ENCODE data around the gene NEMF. TPM values are rescaled to one million over a fixed set of nuclear protein-coding genes. Genes with fewer than 3 reads are reported as not detected.

The NEMF gene
- total and polyA plus RNA-seq, 2 donors (not counting 1 experiment from before 2014, with no cell fraction given) = 26.7 to 127 TPM

DNA sequence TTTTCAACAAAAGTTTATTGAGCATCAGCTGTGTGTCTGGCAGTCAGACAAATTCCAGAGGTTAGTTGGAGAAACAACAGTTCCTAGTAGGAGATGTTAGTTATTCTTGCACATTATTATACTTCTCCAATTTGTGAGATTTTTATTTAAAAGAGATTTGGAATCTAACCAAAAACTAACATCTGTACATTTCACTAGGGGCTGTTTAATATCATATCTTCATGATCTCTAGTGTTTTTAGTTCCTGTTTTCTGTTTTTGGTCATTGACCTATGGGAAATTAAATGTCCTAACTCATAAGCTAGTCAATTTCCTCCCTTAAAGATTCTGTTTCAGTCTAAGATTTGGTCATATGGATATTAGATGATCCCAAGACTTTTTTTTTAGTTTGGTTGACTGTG is 118.8 kb downstream of the NEMF start:
- Histone ChIP-seq H3K27ac (ENCODE audit: low read length in 2 of 2) (no peak overlapping the region), H3K36me3 (replicated peaks in 1 of 2; ENCODE audit: control extremely low read depth in 1 of 2, control insufficient read depth in 1 of 2, extremely low read depth in 1 of 2, insufficient read depth in 2 of 2, low read length in 1 of 2) (no peaks in the 10 kb centered on the region), H3K4me1 (ENCODE audit: control insufficient read depth in 2 of 2, insufficient read depth in 2 of 2, low read length in 2 of 2) (no peaks in the 10 kb centered on the region), H3K27me3 (replicated peaks in 1 of 4; ENCODE audit: control extremely low read depth in 1 of 4, control insufficient read depth in 3 of 4, insufficient read depth in 4 of 4, low read length in 3 of 4) (no peaks in the 10 kb centered on the region), H3K79me2 (ENCODE audit: control insufficient read depth, insufficient read depth, low read length) (no peaks in the 10 kb centered on the region), H2AFZ (ENCODE audit: insufficient read depth, low read depth, low read length, poor library complexity, severe bottlenecking) (no peak overlapping the region), H4K20me1 (ENCODE audit: control insufficient read depth, insufficient read depth, low read length, poor library complexity, severe bottlenecking) (no peaks in the 10 kb centered on the region), H3K4me2 (replicated peaks; ENCODE audit: low read depth, low read length, poor library complexity, severe bottlenecking) (no peak overlapping the region), H3K9ac (ENCODE audit: low read length) (no peak overlapping the region), H3K4me3 (ENCODE audit: control extremely low read depth in 1 of 5, extremely low read depth in 1 of 5, insufficient read depth in 1 of 5, low read depth in 2 of 5, low read length in 4 of 5) (no peak overlapping the region), H3K9me3 (ENCODE audit: control extremely low read depth in 1 of 3, control insufficient read depth in 2 of 3, insufficient read depth in 1 of 3, low read length in 2 of 3) (no peaks in the 10 kb centered on the region)
- DNase-seq (no peak), ATAC-seq (ENCODE audit: low read depth) (no peak)
- H3K27me3 Mint-ChIP-seq = no peaks in the 10 kb centered on the region
- no peak for TF ChIP-seq EZH2 (IDR thresholded peaks at IDR 0.05; ENCODE audit: borderline replicate concordance, insufficient read depth, low read depth, low read length, poor library complexity, severe bottlenecking)
- TF ChIP-seq CTCF (IDR thresholded peaks at IDR 0.05) = no peak
- H3K27ac Mint-ChIP-seq = no peak overlapping the region
- no peaks in the 10 kb centered on the region for H3K9me3 Mint-ChIP-seq (ENCODE audit: insufficient read depth)
- POLR2A ChIA-PET = no interaction called here
- CTCF ChIA-PET = no interaction called here
- no peak overlapping the region for H3K4me3 Mint-ChIP-seq
- intact Hi-C loops (cut with micrococcal nuclease) = no loop called here
- H3K4me1 Mint-ChIP-seq = no peaks in the 10 kb centered on the region

- Histone ChIP-seq H3K4me3 (ENCODE audit: control extremely low read depth in 1 of 5, extremely low read depth in 1 of 5, insufficient read depth in 1 of 5, low read depth in 2 of 5, low read length in 4 of 5) (no peak overlapping the region), H3K27ac (ENCODE audit: low read length in 2 of 2) (no peak overlapping the region), H3K27me3 (replicated peaks in 1 of 4; ENCODE audit: control extremely low read depth in 1 of 4, control insufficient read depth in 3 of 4, insufficient read depth in 4 of 4, low read length in 3 of 4) (no peaks in the 10 kb centered on the region), H4K20me1 (ENCODE audit: control insufficient read depth, insufficient read depth, low read length, poor library complexity, severe bottlenecking) (no peaks in the 10 kb centered on the region), H3K9ac (ENCODE audit: low read length) (no peak overlapping the region), H3K4me1 (ENCODE audit: control insufficient read depth in 2 of 2, insufficient read depth in 2 of 2, low read length in 2 of 2) (no peaks in the 10 kb centered on the region), H3K36me3 (replicated peaks in 1 of 2; ENCODE audit: control extremely low read depth in 1 of 2, control insufficient read depth in 1 of 2, extremely low read depth in 1 of 2, insufficient read depth in 2 of 2, low read length in 1 of 2) (no peaks in the 10 kb centered on the region), H2AFZ (ENCODE audit: insufficient read depth, low read depth, low read length, poor library complexity, severe bottlenecking) (no peak overlapping the region), H3K9me3 (ENCODE audit: control extremely low read depth in 1 of 3, control insufficient read depth in 2 of 3, insufficient read depth in 1 of 3, low read length in 2 of 3) (no peaks in the 10 kb centered on the region), H3K79me2 (ENCODE audit: control insufficient read depth, insufficient read depth, low read length) (no peaks in the 10 kb centered on the region), H3K4me2 (replicated peaks; ENCODE audit: low read depth, low read length, poor library complexity, severe bottlenecking) (no peak overlapping the region)
- 100% methylated on average over 1 of the region's 3 CpGs for WGBS (ENCODE audit: insufficient coverage)
- ChIA-PET POLR2A (no interaction called here), CTCF (interaction anchor here (0.9 to 1.0 kb wide), 2 partner anchors 58 to 271 kb away, joined by 3 read pairs; no protein-coding TSS in a partner anchor)
- intact Hi-C loops (cut with micrococcal nuclease) = no loop called here
- no peak overlapping the region for H3K4me3 Mint-ChIP-seq
- H3K27me3 Mint-ChIP-seq = no peaks in the 10 kb centered on the region
- no peaks in the 10 kb centered on the region for H3K4me1 Mint-ChIP-seq
- no peak overlapping the region for H3K27ac Mint-ChIP-seq
- DNase-seq (no peak), ATAC-seq (ENCODE audit: low read depth) (no peak)
- H3K9me3 Mint-ChIP-seq (ENCODE audit: insufficient read depth) = no peaks in the 10 kb centered on the region
- TF ChIP-seq CTCF (IDR thresholded peaks at IDR 0.05) (no peak), EZH2 (IDR thresholded peaks at IDR 0.05; ENCODE audit: borderline replicate concordance, insufficient read depth, low read depth, low read length, poor library complexity, severe bottlenecking) (no peak)
Observed at GRCh38 chr14:49732896-49733295, 119.7 kb downstream of the NEMF start.

Small RNA genes lying within 50 kb of the gene (small RNA-seq; reads per million reads assigned to genes)
- gene RF00019 (ENCODE audit: insufficient read length, low read depth, low replicate concordance) (not detected), gene RN7SL2 (ENCODE audit: insufficient read length, low read depth, low replicate concordance) (not detected), gene RN7SL3 (ENCODE audit: insufficient read length, low read depth, low replicate concordance) (not detected), gene RNU6-189P (ENCODE audit: insufficient read length, low read depth, low replicate concordance) (not detected), gene RNU6-539P (ENCODE audit: insufficient read length, low read depth, low replicate concordance) (not detected)

Other genes with a start within 250 kb of the NEMF start
- gene RPL36AL, start 232.2 kb downstream of the NEMF start, total RNA-seq = 151 and 171 TPM in 2 replicates
- 169 and 263 TPM in 2 replicates for gene RPL36AL, start 232.2 kb downstream of the NEMF start, polyA plus RNA-seq
- 36.2 and 39.9 TPM in 2 replicates for gene MGAT2, start 232.0 kb downstream of the NEMF start, total RNA-seq
- gene MGAT2, start 232.0 kb downstream of the NEMF start, polyA plus RNA-seq = 8.5 and 12.3 TPM in 2 replicates
- gene DNAAF2, start 217.5 kb downstream of the NEMF start, total RNA-seq = 7.7 and 8.5 TPM in 2 replicates
- 23.3 and 26.9 TPM in 2 replicates for gene DNAAF2, start 217.5 kb downstream of the NEMF start, polyA plus RNA-seq
- gene POLE2, start 164.6 kb downstream of the NEMF start, total RNA-seq = 2.2 and 2.6 TPM in 2 replicates
- 0.68 and 1.4 TPM in 2 replicates for gene POLE2, start 164.6 kb downstream of the NEMF start, polyA plus RNA-seq
- gene KLHDC1, start 159.7 kb downstream of the NEMF start, total RNA-seq = 11.7 and 13.7 TPM in 2 replicates
- gene KLHDC1, start 159.7 kb downstream of the NEMF start, polyA plus RNA-seq = 2.8 and 3.0 TPM in 2 replicates
- gene KLHDC2, start 84.6 kb downstream of the NEMF start, total RNA-seq = 60.5 and 65.3 TPM in 2 replicates
- 43.4 and 75.8 TPM in 2 replicates for gene KLHDC2, start 84.6 kb downstream of the NEMF start, polyA plus RNA-seq
- 132 and 135 TPM in 2 replicates for gene ARF6, start 40.3 kb upstream of the NEMF start, total RNA-seq
- gene ARF6, start 40.3 kb upstream of the NEMF start, polyA plus RNA-seq = 95.6 and 96.6 TPM in 2 replicates

All from B cell (primary cell).